Measurements from ENCODE around the gene FBRSL1. TPM values are rescaled to one million over a fixed set of nuclear protein-coding genes. Genes with fewer than 3 reads are reported as not detected.

The FBRSL1 gene
- total RNA-seq, 4 donors from 2014 or later, result 13.8 to 31.5 (median 16.1) TPM

- Histone ChIP-seq H3K27me3 (peaks cover 0 to 27% of the 10 kb centered on the region in 2 donors), H3K27ac (no peak overlapping the region), H3K9me3 (peaks cover 0 to 3% (median 0%) of the 10 kb centered on the region in 4 donors), H3K4me3 (no peak overlapping the region), H3K36me3 (no peaks in the 10 kb centered on the region), H3K4me1 (peaks cover 0 to 19% (median 0%) of the 10 kb centered on the region in 4 donors)
- 81% methylated on average over 14 to 20 of the region's 23 CpGs for WGBS, 2 donors
- TF ChIP-seq POLR2A (IDR thresholded peaks at IDR 0.05) (no peak), EP300 (IDR thresholded peaks at IDR 0.05) (no peak)
- TF ChIP-seq, protein P1, sequence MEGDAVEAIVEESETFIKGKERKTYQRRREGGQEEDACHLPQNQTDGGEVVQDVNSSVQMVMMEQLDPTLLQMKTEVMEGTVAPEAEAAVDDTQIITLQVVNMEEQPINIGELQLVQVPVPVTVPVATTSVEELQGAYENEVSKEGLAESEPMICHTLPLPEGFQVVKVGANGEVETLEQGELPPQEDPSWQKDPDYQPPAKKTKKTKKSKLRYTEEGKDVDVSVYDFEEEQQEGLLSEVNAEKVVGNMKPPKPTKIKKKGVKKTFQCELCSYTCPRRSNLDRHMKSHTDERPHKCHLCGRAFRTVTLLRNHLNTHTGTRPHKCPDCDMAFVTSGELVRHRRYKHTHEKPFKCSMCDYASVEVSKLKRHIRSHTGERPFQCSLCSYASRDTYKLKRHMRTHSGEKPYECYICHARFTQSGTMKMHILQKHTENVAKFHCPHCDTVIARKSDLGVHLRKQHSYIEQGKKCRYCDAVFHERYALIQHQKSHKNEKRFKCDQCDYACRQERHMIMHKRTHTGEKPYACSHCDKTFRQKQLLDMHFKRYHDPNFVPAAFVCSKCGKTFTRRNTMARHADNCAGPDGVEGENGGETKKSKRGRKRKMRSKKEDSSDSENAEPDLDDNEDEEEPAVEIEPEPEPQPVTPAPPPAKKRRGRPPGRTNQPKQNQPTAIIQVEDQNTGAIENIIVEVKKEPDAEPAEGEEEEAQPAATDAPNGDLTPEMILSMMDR (IDR thresholded peaks at IDR 0.05), result no peak
- no peak for DNase-seq (ENCODE audit: low spot score in 2 of 2)
These were observed 42.1 kb upstream of the FBRSL1 start for GRCh38 chr12:132447731-132448462.

DNA sequence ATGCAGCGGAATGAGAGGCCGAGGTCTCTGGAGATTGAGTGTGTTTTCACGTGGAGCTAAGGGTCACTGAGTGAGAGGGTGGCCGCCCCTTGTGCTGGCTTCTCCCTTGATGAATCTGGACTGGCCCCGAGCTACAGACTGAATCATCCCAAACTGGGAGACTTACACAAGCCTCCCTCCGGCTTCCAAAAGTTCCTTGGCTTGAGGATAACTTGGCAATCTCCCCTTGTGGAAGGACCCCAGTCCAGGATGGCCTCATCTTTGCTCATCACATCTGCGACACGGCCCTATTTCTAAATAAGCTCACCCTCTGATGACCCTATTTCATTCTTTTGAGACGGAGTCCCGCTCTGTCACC lies 41.5 kb upstream of the FBRSL1 start:
- Histone ChIP-seq H3K4me1 (peaks cover 0 to 19% (median 0%) of the 10 kb centered on the region in 4 donors), H3K36me3 (no peaks in the 10 kb centered on the region), H3K27me3 (peaks cover 0 to 32% of the 10 kb centered on the region in 2 donors), H3K27ac (no peak overlapping the region), H3K9me3 (peaks cover 0 to 3% (median 0%) of the 10 kb centered on the region in 4 donors), H3K4me3 (no peak overlapping the region)
- TF ChIP-seq POLR2A (IDR thresholded peaks at IDR 0.05), result no peak
- TF ChIP-seq EP300 (IDR thresholded peaks at IDR 0.05), result no peak
- TF ChIP-seq, protein P1 (IDR thresholded peaks at IDR 0.05), result no peak
- no peak for DNase-seq (ENCODE audit: low spot score in 2 of 2)
- WGBS, 2 donors, result 78 to 86% methylated on average over 10 of the region's 10 CpGs

- no peak for TF ChIP-seq EP300 (IDR thresholded peaks at IDR 0.05)
- TF ChIP-seq, protein P1 (IDR thresholded peaks at IDR 0.05), result no peak
- no peak for TF ChIP-seq POLR2A (IDR thresholded peaks at IDR 0.05)
- WGBS, 2 donors, result 65 to 77% methylated on average over 22 of the region's 22 CpGs
- H3K36me3 ChIP-seq, result no peaks in the 10 kb centered on the region
These were observed 40.2 kb upstream of the FBRSL1 start for GRCh38 chr12:132449565-132450417.

DNA sequence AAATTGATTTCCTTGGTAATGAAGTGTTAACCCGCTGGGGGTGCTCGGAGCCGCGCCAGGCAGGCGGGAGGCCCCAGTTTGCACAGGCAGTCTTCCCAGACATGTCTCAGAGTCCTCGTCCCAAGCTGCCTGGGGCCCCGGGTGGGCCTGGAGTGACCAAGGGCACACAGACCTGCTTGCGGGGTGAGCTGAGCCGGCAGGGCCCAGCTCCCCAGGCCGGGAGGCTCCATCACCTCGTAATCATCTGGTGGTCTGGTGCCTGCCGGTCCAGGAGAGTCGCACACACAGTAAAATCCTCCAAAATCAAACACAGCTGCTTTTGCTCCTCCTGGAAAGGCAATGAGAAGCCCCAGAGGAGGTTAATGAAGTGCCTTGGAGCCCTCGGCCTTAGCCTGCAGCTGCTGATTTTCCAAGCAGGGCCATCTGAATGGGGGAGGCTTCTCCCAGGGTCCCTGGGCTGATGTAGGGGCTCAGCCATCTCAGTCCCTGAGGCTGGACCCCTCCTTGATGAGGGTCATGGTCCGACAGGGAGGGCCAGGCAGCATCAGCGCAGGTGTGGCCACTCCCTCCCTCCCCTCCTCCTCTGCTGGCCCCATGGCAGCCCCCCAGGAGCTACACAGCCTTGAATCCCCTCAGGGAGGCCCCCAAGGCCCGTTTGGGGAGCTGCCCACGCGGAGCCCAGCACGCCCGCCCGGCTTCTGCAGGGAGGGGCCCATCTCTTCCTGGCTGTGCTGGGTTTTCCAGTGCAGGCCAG lies 39.4 kb upstream of the FBRSL1 start:
- Histone ChIP-seq H3K4me1 (peaks cover 0 to 11% (median 0%) of the 10 kb centered on the region in 4 donors), H3K4me3 (no peak overlapping the region), H3K9me3 (peaks cover 0 to 3% (median 0%) of the 10 kb centered on the region in 4 donors), H3K27ac (no peak overlapping the region), H3K27me3 (peaks cover 0 to 37% of the 10 kb centered on the region in 2 donors), H3K36me3 (no peaks in the 10 kb centered on the region)
- 42 to 50% methylated on average over 2 to 15 of the region's 22 CpGs for WGBS, 2 donors
- TF ChIP-seq POLR2A (IDR thresholded peaks at IDR 0.05) (no peak), EP300 (IDR thresholded peaks at IDR 0.05) (no peak)
- TF ChIP-seq, protein P1 (IDR thresholded peaks at IDR 0.05), result no peak
- DNase-seq (ENCODE audit: low spot score in 2 of 2), result no peak

More at GRCh38 chr12:132449565-132450417, 40.2 kb upstream of the FBRSL1 start:
- Histone ChIP-seq H3K9me3 (peaks cover 0 to 3% (median 0%) of the 10 kb centered on the region in 4 donors), H3K4me1 (peaks cover 0 to 19% (median 0%) of the 10 kb centered on the region in 4 donors), H3K27ac (no peak overlapping the region), H3K27me3 (peaks cover 0 to 37% of the 10 kb centered on the region in 2 donors), H3K4me3 (no peak overlapping the region)
- DNase-seq (ENCODE audit: low spot score in 2 of 2), result no peak
